Uterus (tissue), 2 donors: ENCODE results near the gene TMOD3.

Source experiments
- CTCF ChIP-seq, 4 experiments: fragments of 200-600 bp in 2 of 4; fragments of 450-650 bp in 2 of 4; sonication (generic) in 2 of 4; IDR thresholded peaks; one replicate each; pipeline ENCODE4 v1.5.1; 2016 to 2019; ENCODE audit warnings: antibody characterized with exemption in 4 of 4, mild to moderate bottlenecking in 2 of 4, moderate library complexity in 1 of 4
- POLR2A ChIP-seq, 2 donors: fragments of 450-650 bp; IDR thresholded peaks; one replicate each; pipeline ENCODE4 v1.6.1; 2016; ENCODE audit warnings: antibody characterized with exemption in 2 of 2, mild to moderate bottlenecking in 1 of 2, moderate library complexity in 1 of 2

DNA sequence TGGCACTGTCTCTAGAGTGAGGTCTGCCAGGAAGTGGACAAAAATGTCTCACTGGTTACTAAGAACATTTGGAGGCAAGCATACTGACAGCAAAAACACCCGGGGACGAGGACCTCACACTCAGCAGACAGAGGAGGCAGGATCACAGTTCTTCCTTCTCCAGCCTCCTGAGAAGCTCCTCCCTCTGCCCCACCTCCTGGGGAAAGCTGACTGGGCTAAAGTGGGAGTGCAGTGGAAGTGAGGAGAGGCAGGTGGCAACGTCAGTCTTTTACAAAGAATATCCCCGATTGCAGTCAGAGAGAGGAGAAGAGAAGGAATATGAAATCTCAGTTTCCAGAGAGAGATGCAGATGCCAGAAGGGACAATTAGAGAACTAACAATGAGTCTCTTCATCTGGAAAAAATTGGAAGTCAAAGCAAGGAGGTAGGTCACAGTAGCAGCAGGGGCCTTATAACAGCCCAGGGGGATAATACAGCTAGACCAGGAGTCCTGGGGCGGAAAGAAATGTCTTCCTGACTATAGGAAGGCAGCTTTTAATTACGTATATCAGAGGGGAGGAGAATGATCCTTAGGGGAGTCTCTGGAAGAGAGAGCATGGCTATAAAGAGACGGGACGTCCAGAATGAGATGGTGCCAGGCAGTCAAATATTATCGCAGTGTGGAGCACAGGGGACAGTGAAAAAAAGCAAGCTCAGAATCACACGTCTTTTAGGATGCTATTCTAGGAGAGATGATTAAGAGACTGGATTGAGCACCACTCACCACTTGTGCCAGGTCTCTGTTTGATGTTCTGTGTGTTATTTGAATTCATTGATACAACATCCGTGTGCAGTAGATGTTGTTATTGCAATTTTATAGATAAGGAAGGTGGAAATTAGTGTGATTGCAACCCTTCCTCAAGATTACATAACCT is 95.0 kb downstream of the TMOD3 start:
- no peak for TF ChIP-seq CTCF (IDR thresholded peaks at IDR 0.05)
- TF ChIP-seq POLR2A (IDR thresholded peaks at IDR 0.05): no peak
